Stimulated activated CD8-positive, alpha-beta memory T cell treated with anti-CD3 and anti-CD28 coated beads, Interleukin-2, amount 100 ng/mL, for 1 hour (primary cell): Measurements from ENCODE around the gene ITGAX.
"Not testable (repeated sequence)": the region's sequence is repeated elsewhere in the genome, so short reads cannot be mapped to it uniquely, and the experiment has no call there.

ENCODE experiments used
- DNase-seq, 2 donors: peaks; one replicate each; pipeline ENCODE4 v3.0.0-alpha.2; 2020; ENCODE audit warnings: low read depth in 2 of 2

The ITGAX gene

GRCh38 chr16:31410082-31410481, 55.1 kb downstream of the ITGAX start:
- DNase-seq, result no peak

- DNase-seq, result no peak
Measured at GRCh38 chr16:31411024-31411844, 56.3 kb downstream of the ITGAX start.

- no peak for DNase-seq
Measured at GRCh38 chr16:31412750-31413149, 57.8 kb downstream of the ITGAX start.

- no peak for DNase-seq
Measured at GRCh38 chr16:31413381-31413780, 58.4 kb downstream of the ITGAX start.

GRCh38 chr16:31413943-31414342, 59.0 kb downstream of the ITGAX start:
- DNase-seq, result no peak

- no peak for DNase-seq
Measured at GRCh38 chr16:31414706-31415105, 59.7 kb downstream of the ITGAX start.

GRCh38 chr16:31416371-31416770, 61.4 kb downstream of the ITGAX start:
- no peak for DNase-seq

- DNase-seq, result not testable (repeated sequence)
Measured at GRCh38 chr16:31417036-31417435, 62.1 kb downstream of the ITGAX start.

GRCh38 chr16:31417916-31418315, 62.9 kb downstream of the ITGAX start:
- no peak for DNase-seq

GRCh38 chr16:31420037-31420436, 65.1 kb downstream of the ITGAX start:
- DNase-seq, result no peak

GRCh38 chr16:31421587-31421986, 66.6 kb downstream of the ITGAX start:
- DNase-seq, result peak in 1 of 2 donors; percentile 21

- DNase-seq, result no peak
Measured at GRCh38 chr16:31423241-31423640, 68.3 kb downstream of the ITGAX start.

- DNase-seq, result no peak
Measured at GRCh38 chr16:31423801-31424200, 68.8 kb downstream of the ITGAX start.

- peak; percentile 42 to 51 for DNase-seq
Measured at GRCh38 chr16:31427441-31428278, 72.7 kb downstream of the ITGAX start.

- no peak for DNase-seq
Measured at GRCh38 chr16:31428279-31428597, 73.3 kb downstream of the ITGAX start, which contains the start of gene COX6A2. TSS of gene COX6A2 (minus strand) at chr16:31428360. CDS start at chr16:31428325, 35 bp downstream.

- DNase-seq, result no peak
Measured at GRCh38 chr16:31428638-31429247, 73.8 kb downstream of the ITGAX start.

- no peak for DNase-seq
Measured at GRCh38 chr16:31429314-31429713, 74.3 kb downstream of the ITGAX start.

- DNase-seq, result no peak
Measured at GRCh38 chr16:31429796-31430195, 74.8 kb downstream of the ITGAX start.

GRCh38 chr16:31430380-31431052, 75.5 kb downstream of the ITGAX start:
- DNase-seq, result no peak
